Epithelial cell of esophagus (primary cell): ENCODE data around the gene CROCC.

Experiments used
- DNase-seq: peaks from one replicate; pipeline ENCODE4 v3.0.0; 2010; ENCODE audit warnings: low read depth
- H3K4me3 ChIP-seq: 2 replicates; pipeline ENCODE4 v1.5.1; 2011; ENCODE audit warnings: mild to moderate bottlenecking, low read length, control low read depth
- CTCF ChIP-seq: IDR thresholded peaks from 2 replicates; pipeline ENCODE4 v1.5.1; 2011; ENCODE audit warnings: low read depth, mild to moderate bottlenecking, low read length, control low read depth, inconsistent platforms; ENCODE audit not compliant: insufficient read depth; ENCODE audit errors: missing control alignments

Gene CROCC

GRCh38 chr1:17013491-17014320 is 92.0 kb downstream of the CROCC start:
- TF ChIP-seq CTCF: no peak
- no peak for DNase-seq
- H3K4me3 ChIP-seq: no peak overlapping the region

- DNase-seq: no peak
- H3K4me3 ChIP-seq: no peak overlapping the region
- no peak for TF ChIP-seq CTCF
Measured at GRCh38 chr1:17014671-17015567, 93.2 kb downstream of the CROCC start.

- DNase-seq: peak; percentile 82
- H3K4me3 ChIP-seq: no peak overlapping the region
- TF ChIP-seq CTCF: no peak
Measured at GRCh38 chr1:17016317-17016661, 94.6 kb downstream of the CROCC start.

- no peak overlapping the region for H3K4me3 ChIP-seq
- no peak for DNase-seq
- TF ChIP-seq CTCF: no peak
Measured at GRCh38 chr1:17017435-17017834, 95.7 kb downstream of the CROCC start.

GRCh38 chr1:17018849-17019248 is 97.1 kb downstream of the CROCC start:
- no peak for TF ChIP-seq CTCF
- H3K4me3 ChIP-seq: no peak overlapping the region
- DNase-seq: no peak

- no peak for DNase-seq
- no peak for TF ChIP-seq CTCF
- H3K4me3 ChIP-seq: no peak overlapping the region
Measured at GRCh38 chr1:17020502-17020901, 98.8 kb downstream of the CROCC start.

GRCh38 chr1:17021896-17022295 is 100.2 kb downstream of the CROCC start:
- no peak for DNase-seq
- no peak overlapping the region for H3K4me3 ChIP-seq
- TF ChIP-seq CTCF: no peak
